ENCODE measurements around the gene PIMREG.
A peak's percentile ranks its signal among the peaks of the same experiment; 100 is the strongest.

The PIMREG gene

GRCh38 chr17:6439951-6440350 is 4.3 kb upstream of the PIMREG start:
- no peak for DNase-seq

- no peak for DNase-seq
Measured at GRCh38 chr17:6442775-6443174, 1.5 kb upstream of the PIMREG start.

- DNase-seq: no peak
Measured at GRCh38 chr17:6444571-6445335, 498 bp downstream of the PIMREG start.

GRCh38 chr17:6446516-6447100 is 2.4 kb downstream of the PIMREG start:
- no peak for DNase-seq

GRCh38 chr17:6448473-6448872 is 4.2 kb downstream of the PIMREG start:
- no peak for DNase-seq

- no peak for DNase-seq
Measured at GRCh38 chr17:6449307-6449706, 5.1 kb downstream of the PIMREG start.

GRCh38 chr17:6450926-6451832 is 6.9 kb downstream of the PIMREG start:
- no peak for DNase-seq

GRCh38 chr17:6452471-6453266 is 8.4 kb downstream of the PIMREG start:
- DNase-seq: no peak

GRCh38 chr17:6453279-6454024 is 9.2 kb downstream of the PIMREG start:
- DNase-seq: no peak

GRCh38 chr17:6454495-6455320 is 10.5 kb downstream of the PIMREG start:
- no peak for DNase-seq

- peak in 1 of 14 donors; percentile 3 for DNase-seq
Measured at GRCh38 chr17:6455321-6455705, 11.1 kb downstream of the PIMREG start.

GRCh38 chr17:6456321-6456720 is 12.1 kb downstream of the PIMREG start:
- no peak for DNase-seq

- DNase-seq: no peak
Measured at GRCh38 chr17:6456914-6457687, 12.8 kb downstream of the PIMREG start.

- no peak for DNase-seq
Measured at GRCh38 chr17:6457688-6458459, 13.6 kb downstream of the PIMREG start.

GRCh38 chr17:6458460-6458950 is 14.2 kb downstream of the PIMREG start:
- DNase-seq: no peak

GRCh38 chr17:6460531-6461161 is 16.4 kb downstream of the PIMREG start:
- no peak for DNase-seq

- no peak for DNase-seq
Measured at GRCh38 chr17:6461246-6461645, 17.0 kb downstream of the PIMREG start.

- DNase-seq: no peak
Measured at GRCh38 chr17:6461792-6462524, 17.7 kb downstream of the PIMREG start.

Data from C1 segment of cervical spinal cord (tissue), 14 donors.